ENCODE measurements around the gene ANP32A.

The ANP32A gene

DNA sequence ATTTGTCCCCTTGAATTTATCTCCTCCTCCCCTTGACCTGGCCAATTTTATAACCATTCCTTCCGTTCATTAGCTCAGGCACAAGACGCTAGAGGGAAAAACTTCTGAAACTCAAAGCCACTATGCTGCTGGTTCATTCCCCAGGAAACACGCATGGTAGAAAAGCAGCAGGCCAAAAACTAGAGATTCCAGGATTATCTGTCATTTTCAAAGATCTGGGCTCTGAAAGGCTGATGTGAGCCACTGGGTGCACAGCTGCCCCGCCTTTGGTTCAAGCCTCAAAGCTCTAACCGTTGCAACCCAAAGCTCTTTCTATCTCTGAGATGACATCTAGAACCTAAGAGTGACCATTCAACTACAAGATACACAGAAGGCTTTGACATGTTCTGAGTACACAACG, 6.1 kb downstream of the ANP32A start:
- H3K9me3 Mint-ChIP-seq = no peaks in the 10 kb centered on the region
- H3K4me3 Mint-ChIP-seq = no peak overlapping the region
- DNase-seq (no peak), ATAC-seq (no peak)
- peaks cover 74% of the 10 kb centered on the region for H3K4me1 Mint-ChIP-seq
- no peaks in the 10 kb centered on the region for H3K27me3 Mint-ChIP-seq
- no peak overlapping the region for H3K27ac Mint-ChIP-seq

DNA sequence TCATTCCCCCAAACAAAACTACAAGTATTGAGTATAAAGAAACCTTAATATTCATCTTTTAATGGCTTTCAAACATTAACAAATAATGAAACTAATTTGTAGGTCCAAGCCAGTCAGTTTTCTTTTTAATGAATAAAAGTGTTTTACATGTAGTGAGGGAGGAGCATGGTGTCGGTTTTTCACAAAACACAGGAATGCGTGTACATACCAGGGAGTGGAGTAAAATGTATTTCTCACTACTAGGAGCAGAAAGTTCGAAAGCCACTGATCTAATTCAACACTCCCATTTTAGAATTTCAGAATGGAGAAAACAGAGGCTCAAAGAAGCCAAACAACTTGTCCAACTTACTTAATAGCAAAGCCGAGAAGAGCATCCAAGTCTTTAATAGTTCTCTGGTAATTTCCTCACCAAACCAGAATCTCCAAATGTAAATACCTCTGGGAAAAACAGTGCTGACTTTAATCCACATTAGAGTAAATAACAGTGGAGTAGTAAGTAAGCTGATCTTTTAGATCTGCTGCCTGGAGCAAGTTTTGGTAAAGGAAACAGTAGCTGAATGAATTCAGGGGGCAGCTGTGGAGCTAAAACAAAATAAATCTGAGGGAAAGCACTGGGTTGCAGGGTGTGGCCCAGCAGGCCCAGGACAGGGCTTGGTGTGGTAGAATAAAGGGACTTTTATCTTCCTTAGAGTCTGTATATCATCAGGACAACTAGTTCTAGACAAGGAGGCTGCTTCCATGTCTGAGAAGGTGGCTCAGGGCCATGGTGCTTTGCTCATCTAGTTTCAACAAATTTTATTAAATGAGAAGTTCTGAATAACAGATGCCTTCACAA, 7.9 kb downstream of the ANP32A start:
- H3K4me3 Mint-ChIP-seq = no peak overlapping the region
- H3K9me3 Mint-ChIP-seq = no peaks in the 10 kb centered on the region
- DNase-seq (no peak), ATAC-seq (no peak)
- peaks cover 92% of the 10 kb centered on the region for H3K4me1 Mint-ChIP-seq
- H3K27ac Mint-ChIP-seq = peak overlapping the region in 1 of 2 donors; percentile 24
- no peaks in the 10 kb centered on the region for H3K27me3 Mint-ChIP-seq

DNA sequence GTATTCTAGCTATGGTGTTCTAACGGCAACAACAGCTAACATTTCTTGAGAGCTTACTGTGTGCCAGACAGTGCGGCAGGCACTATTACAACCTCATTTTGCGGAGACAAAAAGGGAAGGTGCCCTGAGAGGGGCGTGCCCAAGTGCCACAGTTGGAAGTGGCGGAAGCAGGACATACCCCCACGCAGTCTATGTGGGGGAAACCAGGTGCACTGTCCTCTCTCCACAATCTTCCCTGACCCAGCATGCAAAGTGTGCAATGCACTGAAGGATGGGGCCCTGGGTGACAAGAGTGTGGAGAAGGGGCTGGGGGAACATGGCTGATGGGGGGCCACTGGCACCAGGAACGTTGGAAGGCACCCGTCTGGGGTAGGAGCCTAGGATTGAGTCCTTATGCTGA, 8.6 kb downstream of the ANP32A start:
- no peak for DNase-seq
- peak overlapping the region; percentile 49 to 83 for H3K27ac Mint-ChIP-seq
- H3K27me3 Mint-ChIP-seq = no peaks in the 10 kb centered on the region
- peaks cover 95% of the 10 kb centered on the region for H3K4me1 Mint-ChIP-seq
- no peaks in the 10 kb centered on the region for H3K9me3 Mint-ChIP-seq
- ATAC-seq = no peak
- H3K4me3 Mint-ChIP-seq = no peak overlapping the region

DNA sequence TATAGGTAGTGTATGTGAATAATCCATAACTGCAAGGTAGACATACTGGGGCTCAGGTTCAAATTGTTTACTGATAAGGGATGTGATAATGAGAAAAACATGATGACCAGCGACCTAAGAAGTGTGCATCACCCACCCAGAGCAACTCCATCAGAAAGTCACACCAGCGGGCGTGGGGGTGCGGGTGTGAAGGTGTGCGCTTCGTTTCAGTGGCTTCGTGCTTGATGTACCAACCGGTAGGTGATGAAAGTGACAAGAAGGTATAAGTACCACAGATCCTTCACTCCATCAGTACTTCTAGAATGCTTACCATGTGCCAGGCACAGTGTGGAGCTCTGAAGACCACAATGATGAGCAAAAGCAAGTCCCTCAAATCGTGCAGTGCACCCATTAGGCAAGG, 11.2 kb downstream of the ANP32A start:
- no peak overlapping the region for H3K27ac Mint-ChIP-seq

DNA sequence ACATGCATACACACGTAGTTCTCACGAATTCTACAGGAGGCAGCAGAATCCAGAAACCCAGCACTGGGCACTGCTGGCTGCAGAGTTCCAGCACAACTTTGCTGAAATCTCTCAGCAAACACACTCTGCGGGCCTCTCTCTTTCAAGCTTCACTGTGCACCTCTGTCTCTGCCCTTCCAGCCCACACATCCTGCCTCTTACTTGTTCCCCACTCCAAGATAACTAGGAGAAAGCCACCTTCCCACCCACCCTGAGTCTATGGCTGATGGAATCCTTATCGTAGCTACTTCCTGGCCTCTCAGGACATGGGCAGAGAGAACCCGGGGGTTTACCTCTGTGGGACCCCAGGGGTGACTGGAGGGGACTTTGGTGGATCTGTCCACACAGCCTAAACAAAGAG, 11.9 kb downstream of the ANP32A start:
- Mint-ChIP-seq H3K4me3 (no peak overlapping the region), H3K4me1 (peaks cover 99% of the 10 kb centered on the region), H3K9me3 (no peaks in the 10 kb centered on the region), H3K27ac (peak overlapping the region; percentile 50 to 91), H3K27me3 (no peaks in the 10 kb centered on the region)
- ATAC-seq = no peak
- DNase-seq = no peak

More for the DNA sequence above, 11.2 kb downstream of the ANP32A start:
- ATAC-seq = no peak
- DNase-seq = no peak
- Mint-ChIP-seq H3K27me3 (no peaks in the 10 kb centered on the region), H3K4me1 (peaks cover 94% of the 10 kb centered on the region), H3K9me3 (no peaks in the 10 kb centered on the region), H3K4me3 (no peak overlapping the region)

DNA sequence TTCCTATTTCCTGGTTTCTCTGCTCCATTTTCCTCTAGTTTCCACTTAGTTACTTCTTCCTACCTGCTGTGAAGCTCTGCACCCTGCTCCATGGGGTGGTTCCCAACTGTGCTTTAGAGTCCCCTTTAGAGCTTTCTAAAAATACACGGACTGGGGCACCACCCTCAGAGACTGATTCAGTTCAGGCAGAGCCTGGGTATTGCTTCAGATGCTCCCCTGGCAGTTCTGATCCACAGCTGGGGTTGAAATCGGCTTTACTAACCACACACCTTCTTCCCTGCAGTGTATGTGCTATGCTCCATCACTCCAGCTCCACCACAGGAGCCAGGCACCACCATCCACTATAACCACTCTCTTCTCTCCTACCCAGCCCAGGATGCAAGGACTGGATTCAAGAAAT, 12.6 kb downstream of the ANP32A start:
- DNase-seq (no peak), ATAC-seq (no peak)
- H3K4me1 Mint-ChIP-seq = peaks cover 99% of the 10 kb centered on the region
- no peaks in the 10 kb centered on the region for H3K27me3 Mint-ChIP-seq
- no peaks in the 10 kb centered on the region for H3K9me3 Mint-ChIP-seq
- H3K4me3 Mint-ChIP-seq = no peak overlapping the region
- peak overlapping the region; percentile 23 to 91 for H3K27ac Mint-ChIP-seq

DNA sequence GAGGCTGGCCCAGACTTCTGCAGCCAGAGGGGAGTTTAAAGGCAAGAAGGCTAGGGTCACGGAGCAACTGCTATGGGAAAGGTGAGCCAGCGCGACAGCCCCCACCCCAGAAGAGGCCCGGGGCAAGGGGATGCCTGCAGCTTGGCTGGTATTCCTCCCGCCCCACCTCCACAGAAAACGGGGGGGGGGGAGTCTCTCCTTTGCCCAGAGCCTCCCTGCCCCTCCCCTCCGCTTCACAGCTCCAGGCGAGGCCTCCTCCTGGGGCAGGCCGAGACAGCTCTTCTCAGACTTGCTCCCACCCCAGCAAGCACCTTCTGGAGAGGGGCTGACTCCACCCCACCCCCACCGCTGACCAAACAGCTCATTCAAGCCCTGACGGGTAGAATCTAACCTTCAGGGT, 13.4 kb downstream of the ANP32A start:
- Mint-ChIP-seq H3K4me3 (no peak overlapping the region), H3K4me1 (peaks cover 97% of the 10 kb centered on the region), H3K9me3 (no peaks in the 10 kb centered on the region), H3K27ac (peak overlapping the region in 1 of 2 donors; percentile 20), H3K27me3 (no peaks in the 10 kb centered on the region)
- DNase-seq (no peak), ATAC-seq (no peak)

DNA sequence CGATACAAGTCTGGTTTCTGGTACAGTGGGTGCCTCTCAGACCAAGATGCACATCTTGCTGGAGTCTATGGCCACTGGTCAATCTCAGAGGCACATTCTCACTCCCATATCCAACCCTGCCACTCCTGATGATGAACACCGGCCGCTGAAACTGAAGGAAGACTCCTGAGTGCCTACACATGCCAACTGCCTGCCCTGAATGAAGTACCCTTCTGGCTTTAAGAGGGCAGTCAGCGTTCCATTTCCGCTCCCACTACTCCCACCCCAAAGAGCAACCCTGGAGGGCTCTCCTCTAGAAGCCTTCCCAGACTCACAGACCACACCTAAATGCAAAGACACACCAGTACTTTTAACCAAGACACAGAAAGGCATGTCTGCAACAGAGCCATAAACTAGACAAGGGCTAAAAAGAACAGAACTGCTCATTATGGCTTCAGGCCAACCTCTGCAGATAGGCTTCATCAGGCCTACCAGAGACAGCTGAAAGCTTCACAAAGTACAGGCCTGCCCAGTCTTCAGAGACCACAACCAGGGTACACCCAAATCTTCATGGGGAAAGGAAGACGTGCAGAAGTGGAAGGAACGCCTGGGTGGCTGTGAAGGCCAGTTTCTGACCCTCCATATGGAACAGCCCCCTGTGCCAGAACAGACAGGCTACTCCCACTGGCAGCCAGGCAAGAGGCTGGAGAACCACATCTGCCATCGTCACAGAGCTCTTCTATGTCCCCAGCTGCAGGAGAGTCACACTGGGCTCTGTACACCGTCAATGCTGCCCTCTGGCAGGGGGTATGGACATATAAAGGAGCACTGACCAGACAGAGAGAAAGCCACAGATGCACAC, 14.3 kb downstream of the ANP32A start:
- DNase-seq (no peak), ATAC-seq (no peak)
- H3K4me1 Mint-ChIP-seq = peaks cover 97% of the 10 kb centered on the region
- H3K4me3 Mint-ChIP-seq = no peak overlapping the region
- H3K9me3 Mint-ChIP-seq = no peaks in the 10 kb centered on the region
- peak overlapping the region in 1 of 2 donors; percentile 5 for H3K27ac Mint-ChIP-seq
- H3K27me3 Mint-ChIP-seq = no peaks in the 10 kb centered on the region

DNA sequence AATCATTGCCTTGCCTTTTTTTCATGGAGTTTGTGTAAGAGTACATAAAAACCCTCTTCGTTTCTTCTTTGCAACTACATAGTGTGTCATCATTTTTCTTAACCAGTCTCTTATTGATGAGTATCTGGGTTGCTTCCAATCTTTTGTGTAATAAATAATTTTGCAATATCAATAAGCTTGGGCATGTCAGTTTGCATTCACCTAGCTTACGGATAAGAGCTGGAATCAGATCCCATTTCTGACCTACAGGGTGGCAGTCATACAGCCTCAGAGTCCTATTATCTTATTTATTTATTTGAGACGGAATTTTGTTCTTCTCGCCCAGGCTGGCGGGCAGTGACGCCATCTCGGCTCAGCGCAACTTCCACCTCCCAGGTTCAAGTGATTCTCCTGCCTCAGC, 18.3 kb downstream of the ANP32A start:
- H3K27ac Mint-ChIP-seq = no peak overlapping the region

DNA sequence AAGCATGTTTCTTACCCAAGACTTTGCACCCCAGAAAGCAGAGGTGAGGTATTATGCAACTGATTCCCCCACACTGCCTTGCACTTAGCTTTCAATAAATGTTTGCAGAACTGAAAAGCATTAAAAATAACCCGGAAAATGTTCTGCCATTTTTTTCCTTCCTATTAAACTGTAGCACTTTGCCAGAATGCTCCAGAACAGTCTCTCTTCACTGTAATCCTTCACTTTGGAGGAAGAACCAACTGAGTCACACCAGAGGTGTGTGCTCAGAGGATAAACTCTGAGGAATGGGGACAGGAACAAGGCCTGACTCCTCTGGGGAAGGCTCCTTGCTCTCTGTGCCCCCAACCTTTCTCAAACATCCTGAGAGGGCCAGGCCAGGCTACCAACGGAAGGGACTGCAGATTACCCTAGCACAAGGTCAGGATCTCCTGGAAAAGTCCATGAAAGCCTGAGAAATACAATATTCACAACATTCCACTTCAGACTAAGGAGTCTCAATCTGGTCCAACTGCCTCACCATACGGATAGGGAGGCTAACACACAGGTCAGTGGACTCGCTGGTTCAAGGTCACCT, 19.0 kb downstream of the ANP32A start:
- Mint-ChIP-seq H3K4me1 (peaks cover 97% of the 10 kb centered on the region), H3K27me3 (no peaks in the 10 kb centered on the region), H3K9me3 (no peaks in the 10 kb centered on the region), H3K4me3 (no peak overlapping the region), H3K27ac (peak overlapping the region in 1 of 2 donors; percentile 48)
- ATAC-seq (no peak), DNase-seq (no peak)

More for the DNA sequence above, 18.3 kb downstream of the ANP32A start:
- Mint-ChIP-seq H3K9me3 (no peaks in the 10 kb centered on the region), H3K4me3 (no peak overlapping the region), H3K4me1 (peaks cover 97% of the 10 kb centered on the region), H3K27me3 (no peaks in the 10 kb centered on the region)
- DNase-seq (no peak), ATAC-seq (no peak)

DNA sequence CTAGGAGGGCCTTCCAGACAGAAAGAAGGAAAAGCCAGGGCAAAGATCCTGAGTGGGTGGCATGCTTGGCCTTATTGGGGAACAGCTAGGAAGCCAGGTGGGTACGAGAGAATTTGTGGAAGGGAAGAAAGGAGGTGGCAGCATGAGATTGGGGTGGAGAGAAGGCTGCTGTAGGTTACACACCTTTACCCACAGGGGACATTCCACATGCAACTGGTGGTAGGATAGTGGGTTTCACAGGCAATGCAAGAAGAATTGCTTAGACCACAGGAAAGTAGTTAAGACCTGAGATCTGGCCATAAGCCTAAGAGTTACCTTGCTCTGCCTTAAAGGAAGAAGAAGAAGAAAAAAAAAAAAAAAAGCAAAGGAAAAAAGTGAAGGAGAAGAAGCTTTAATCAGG, 19.8 kb downstream of the ANP32A start:
- ATAC-seq (no peak), DNase-seq (no peak)
- Mint-ChIP-seq H3K27me3 (no peaks in the 10 kb centered on the region), H3K27ac (no peak overlapping the region), H3K9me3 (no peaks in the 10 kb centered on the region), H3K4me3 (peak overlapping the region in 1 of 2 donors; percentile 20), H3K4me1 (peaks cover 97% of the 10 kb centered on the region)

DNA sequence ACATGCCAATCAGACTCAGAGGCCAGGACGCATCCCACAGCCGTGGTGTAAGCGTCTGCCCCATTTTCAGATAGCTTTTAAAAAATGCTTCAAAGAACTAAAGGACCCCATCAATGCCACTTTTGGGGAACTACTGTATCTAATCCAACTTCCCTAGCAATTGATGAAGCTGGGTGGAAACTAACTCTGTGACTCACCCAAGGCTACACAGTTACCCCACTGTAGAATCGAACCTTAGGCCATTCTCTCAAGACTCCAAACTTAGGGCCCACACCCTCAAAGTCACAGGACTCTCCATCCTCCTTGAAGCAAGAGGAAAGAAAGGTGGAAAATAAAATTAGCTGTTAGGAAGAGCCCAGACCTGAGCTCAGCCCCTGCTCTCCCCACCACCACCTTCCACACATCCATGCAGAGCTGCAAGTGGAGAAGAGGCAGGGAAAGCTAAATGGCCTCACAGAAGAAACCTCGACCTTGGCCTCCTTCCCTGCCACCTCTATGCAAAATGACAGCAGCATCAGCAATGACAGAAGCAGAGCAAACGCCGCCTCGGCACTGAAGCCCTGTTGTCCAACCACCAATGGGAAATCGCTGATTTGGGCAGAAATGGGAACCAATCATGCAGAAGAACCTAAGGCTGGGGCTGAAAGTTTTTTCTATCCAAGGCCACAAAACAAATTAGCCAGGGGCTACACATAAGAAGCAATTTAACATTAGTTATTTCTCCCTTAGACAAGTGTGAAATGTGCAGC, 22.2 kb downstream of the ANP32A start:
- H3K27ac Mint-ChIP-seq = no peak overlapping the region
- H3K4me1 Mint-ChIP-seq = peaks cover 99% of the 10 kb centered on the region
- DNase-seq (no peak), ATAC-seq (no peak)
- H3K9me3 Mint-ChIP-seq = no peaks in the 10 kb centered on the region
- no peak overlapping the region for H3K4me3 Mint-ChIP-seq
- no peaks in the 10 kb centered on the region for H3K27me3 Mint-ChIP-seq

DNA sequence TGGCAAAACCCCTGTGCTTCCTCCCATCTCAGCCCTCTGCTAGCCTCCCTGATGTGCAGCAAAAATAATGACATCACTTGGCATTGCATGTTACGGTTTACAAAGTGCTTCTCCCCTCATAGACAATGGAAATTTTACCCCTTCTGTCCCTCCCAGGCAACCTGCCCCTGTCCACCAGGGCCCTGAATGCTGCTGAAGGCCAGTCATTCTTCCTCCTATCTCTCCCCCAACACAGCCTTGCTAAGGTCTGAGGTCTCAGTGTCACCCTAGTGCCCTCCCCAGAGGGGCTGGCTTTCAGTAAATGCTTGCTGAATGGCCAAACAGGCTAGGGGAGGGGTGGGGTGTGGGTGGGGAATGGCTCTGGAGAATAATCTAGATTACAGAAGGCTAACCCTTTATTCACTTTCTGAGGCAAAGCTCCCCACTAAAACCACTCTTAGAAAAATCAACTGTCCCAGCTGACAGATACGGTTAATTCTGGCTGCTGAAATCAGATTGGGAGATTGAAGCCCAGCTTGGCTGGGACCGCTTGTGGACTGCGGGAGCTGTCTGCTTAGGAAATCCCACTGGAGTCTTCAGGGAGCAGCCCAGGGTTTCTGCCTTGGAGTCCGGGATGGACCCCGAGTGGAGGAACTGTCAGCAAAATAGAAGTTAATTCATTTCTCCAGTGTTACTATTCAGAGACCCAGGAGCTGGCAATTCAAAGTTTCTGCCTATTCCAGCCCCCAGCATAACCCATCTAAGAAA, 22.9 kb downstream of the ANP32A start:
- Mint-ChIP-seq H3K4me3 (peak overlapping the region; percentile 51 to 81), H3K27me3 (no peaks in the 10 kb centered on the region), H3K4me1 (peaks cover 100% of the 10 kb centered on the region), H3K27ac (peak overlapping the region; percentile 60 to 81), H3K9me3 (no peaks in the 10 kb centered on the region)
- peak; percentile 55 for ATAC-seq
- peak in 1 of 2 donors; percentile 32 for DNase-seq

DNA sequence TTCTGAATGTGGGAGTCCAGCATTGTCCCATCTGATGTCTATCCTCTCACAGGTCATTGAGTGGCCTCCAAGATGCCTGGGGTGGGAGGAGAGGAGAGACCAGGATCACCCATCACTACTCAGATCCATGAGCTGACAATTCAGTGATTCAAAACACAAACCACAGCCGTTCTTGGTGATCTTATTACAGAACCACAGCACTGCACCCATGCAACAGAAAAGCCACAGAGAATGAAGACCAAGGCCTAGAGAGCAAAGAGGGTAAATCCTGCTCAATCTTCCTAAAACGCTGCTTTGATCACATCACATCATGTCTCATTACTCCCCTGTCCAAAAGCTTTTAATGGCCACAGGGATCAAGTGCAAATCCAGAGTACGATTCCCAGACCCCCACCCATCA, 23.5 kb downstream of the ANP32A start:
- Mint-ChIP-seq H3K4me3 (peak overlapping the region; percentile 51 to 81), H3K27ac (peak overlapping the region; percentile 60 to 81), H3K27me3 (no peaks in the 10 kb centered on the region), H3K9me3 (no peaks in the 10 kb centered on the region), H3K4me1 (peaks cover 100% of the 10 kb centered on the region)
- DNase-seq (peak; percentile 43 to 64), ATAC-seq (peak; percentile 85)

DNA sequence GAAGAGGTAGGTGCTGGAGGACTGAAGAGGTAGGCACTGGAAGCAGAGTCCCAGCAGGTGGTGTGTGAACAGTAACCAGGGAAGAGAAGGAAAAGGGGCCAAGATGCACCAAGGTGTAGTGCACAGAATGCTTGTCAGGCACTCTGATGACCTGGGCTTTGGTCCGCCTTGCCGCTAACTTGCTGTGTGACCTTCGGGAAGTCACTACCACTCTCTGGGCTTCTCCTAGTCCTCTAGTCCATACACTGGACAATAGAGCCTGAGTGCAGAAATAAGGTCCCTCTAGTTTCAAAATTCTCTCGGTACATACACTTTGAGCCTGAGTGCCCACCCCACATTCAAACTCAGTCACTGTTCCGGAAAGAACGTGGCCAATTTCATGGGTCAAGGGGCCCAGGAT, 24.1 kb downstream of the ANP32A start:
- H3K4me3 Mint-ChIP-seq = peak overlapping the region; percentile 10 to 74

More for the DNA sequence above, 24.1 kb downstream of the ANP32A start:
- DNase-seq = no peak
- Mint-ChIP-seq H3K27ac (peak overlapping the region in 1 of 2 donors; percentile 28), H3K4me1 (peaks cover 100% of the 10 kb centered on the region), H3K27me3 (no peaks in the 10 kb centered on the region), H3K9me3 (no peaks in the 10 kb centered on the region)
- ATAC-seq = no peak
